ENCODE data around the gene FEZF1. TPM values are rescaled to one million over a fixed set of nuclear protein-coding genes. Genes with fewer than 3 reads are reported as not detected.

The FEZF1 gene
- total and polyA plus RNA-seq, 2 of the 4 experiments (the other 2 are of a cell fraction): not detected

DNA sequence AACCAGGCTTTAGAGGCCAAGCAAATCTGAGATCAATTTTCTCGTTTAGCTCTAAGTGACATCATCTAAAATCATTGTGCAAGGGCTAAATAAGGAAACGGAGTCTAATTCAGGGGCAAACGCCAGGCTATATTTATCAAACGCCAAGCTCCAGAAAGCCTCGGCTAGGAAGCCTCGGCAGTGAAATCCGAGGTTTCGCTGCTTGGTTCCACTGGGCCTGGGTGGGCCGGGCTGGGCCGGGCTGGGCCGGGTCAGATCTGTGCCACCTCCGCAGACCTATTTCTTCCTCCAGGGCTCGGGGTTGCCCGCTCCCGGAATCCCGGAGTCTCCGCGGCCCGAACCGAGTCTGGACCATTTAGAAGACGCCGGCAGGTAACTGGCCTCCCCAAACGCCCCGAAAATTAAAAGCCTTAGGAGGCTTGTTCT, 459 bp upstream of the FEZF1 start:
- CTCF ChIA-PET: no interaction called here

More for the DNA sequence above, 459 bp upstream of the FEZF1 start:
- H2BK15ac ChIP-seq (ENCODE audit: low read depth, low read length): no peak overlapping the region
- dilution Hi-C loops (cut with HindIII; ENCODE audit: low sequenced_read_pairs, unreplicated experiment) (no loop called here), intact Hi-C loops (cut with micrococcal nuclease) (no loop called here), in situ Hi-C loops (cut with MboI; ENCODE audit: low sequenced_read_pairs) (no loop called here)
- TF ChIP-seq MAFK (IDR thresholded peaks at IDR 0.05; ENCODE audit: low read depth, low read length) (no peak), MAZ (IDR thresholded peaks at IDR 0.05; ENCODE audit: borderline replicate concordance, low read depth, low read length) (no peak), CHD1 (IDR thresholded peaks at IDR 0.05; ENCODE audit: low read depth, low read length) (no peak), RAD21 (IDR thresholded peaks at IDR 0.05; ENCODE audit: low read length) (no peak), FOS (IDR thresholded peaks at IDR 0.05; ENCODE audit: low read depth, low read length) (no peak), RFX5 (IDR thresholded peaks at IDR 0.05; ENCODE audit: low read depth, low read length) (no peak), CEBPB (IDR thresholded peaks at IDR 0.05; ENCODE audit: low read depth, low read length) (no peak), NFE2L2 (IDR thresholded peaks at IDR 0.05; ENCODE audit: low read depth, low read length) (no peak), POLR2A (IDR thresholded peaks at IDR 0.05; ENCODE audit: low read depth, low read length) (no peak)
- TF ChIP-seq, protein P1, sequence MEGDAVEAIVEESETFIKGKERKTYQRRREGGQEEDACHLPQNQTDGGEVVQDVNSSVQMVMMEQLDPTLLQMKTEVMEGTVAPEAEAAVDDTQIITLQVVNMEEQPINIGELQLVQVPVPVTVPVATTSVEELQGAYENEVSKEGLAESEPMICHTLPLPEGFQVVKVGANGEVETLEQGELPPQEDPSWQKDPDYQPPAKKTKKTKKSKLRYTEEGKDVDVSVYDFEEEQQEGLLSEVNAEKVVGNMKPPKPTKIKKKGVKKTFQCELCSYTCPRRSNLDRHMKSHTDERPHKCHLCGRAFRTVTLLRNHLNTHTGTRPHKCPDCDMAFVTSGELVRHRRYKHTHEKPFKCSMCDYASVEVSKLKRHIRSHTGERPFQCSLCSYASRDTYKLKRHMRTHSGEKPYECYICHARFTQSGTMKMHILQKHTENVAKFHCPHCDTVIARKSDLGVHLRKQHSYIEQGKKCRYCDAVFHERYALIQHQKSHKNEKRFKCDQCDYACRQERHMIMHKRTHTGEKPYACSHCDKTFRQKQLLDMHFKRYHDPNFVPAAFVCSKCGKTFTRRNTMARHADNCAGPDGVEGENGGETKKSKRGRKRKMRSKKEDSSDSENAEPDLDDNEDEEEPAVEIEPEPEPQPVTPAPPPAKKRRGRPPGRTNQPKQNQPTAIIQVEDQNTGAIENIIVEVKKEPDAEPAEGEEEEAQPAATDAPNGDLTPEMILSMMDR (conservative IDR thresholded peaks at IDR 0.05; ENCODE audit: low read depth, low read length): no peak
- H3K4me2 ChIP-seq (ENCODE audit: low read depth, low read length): no peak overlapping the region
- H3K36me3 ChIP-seq (ENCODE audit: control insufficient read depth, insufficient read depth, low read length): no peaks in the 10 kb centered on the region
- no TSS peak for BruUV-seq (replicated peaks)
- no peak overlapping the region for H2BK120ac ChIP-seq (ENCODE audit: low read depth, low read length)
- H3K18ac ChIP-seq (ENCODE audit: low read depth, low read length): no peak overlapping the region
- H2BK20ac ChIP-seq (ENCODE audit: low read depth, low read length): no peak overlapping the region
- no peak overlapping the region for H4K5ac ChIP-seq (ENCODE audit: low read depth, low read length)
- H3K9me3 ChIP-seq (ENCODE audit: control insufficient read depth, insufficient read depth, low read length): peaks cover 6% of the 10 kb centered on the region
- H3K23ac ChIP-seq (ENCODE audit: low read depth, low read length): no peak overlapping the region
- no peak overlapping the region for H3K27ac ChIP-seq (ENCODE audit: insufficient read depth, low read length)
- no peak overlapping the region for H3K4me3 ChIP-seq (ENCODE audit: insufficient read depth, low read depth, low read length)
- no peak overlapping the region for H2BK5ac ChIP-seq (ENCODE audit: low read depth, low read length, poor library complexity, severe bottlenecking)
- H3K79me1 ChIP-seq (ENCODE audit: low read depth in 1 of 2, low read length in 2 of 2): no peaks in the 10 kb centered on the region
- H2AFZ ChIP-seq (replicated peaks; ENCODE audit: low read length, poor library complexity): no peak overlapping the region
- no peak overlapping the region for H2AK5ac ChIP-seq (ENCODE audit: low read depth, low read length)
- no peak overlapping the region for H3K14ac ChIP-seq (replicated peaks; ENCODE audit: low read depth, low read length)
- H4K91ac ChIP-seq (ENCODE audit: insufficient read depth, low read depth, low read length): no peak overlapping the region
- no peaks in the 10 kb centered on the region for H3K4me1 ChIP-seq (ENCODE audit: control insufficient read depth, insufficient read depth, low read length)
- H3K27me3 ChIP-seq (ENCODE audit: control insufficient read depth, insufficient read depth, low read length): peaks cover 79% of the 10 kb centered on the region
- POLR2A ChIA-PET (ENCODE audit: unreplicated experiment): no interaction called here
- no peak overlapping the region for H4K8ac ChIP-seq (ENCODE audit: low read depth in 2 of 2, low read length in 2 of 2)
- WGBS, 2 experiments (ENCODE audit: extremely low coverage in 2 of 2, insufficient read length in 1 of 2): 0% methylated on average over 1 of the region's 24 CpGs; no CpG with 5 or more reads in 1 of the 2 experiments
- no peak overlapping the region for H3K56ac ChIP-seq (ENCODE audit: extremely low read depth, insufficient read depth, low read length)
- no peak overlapping the region for H3K4ac ChIP-seq (ENCODE audit: low read depth, low read length)
- H2AK9ac ChIP-seq (replicated peaks; ENCODE audit: low read depth, low read length, poor library complexity): no peak overlapping the region
- H3K9me1 ChIP-seq (ENCODE audit: insufficient read depth, low read length): no peaks in the 10 kb centered on the region
- DNase-seq (no peak), ATAC-seq (ENCODE audit: low read depth) (no peak)
- H4K20me1 ChIP-seq (ENCODE audit: insufficient read depth, low read length): no peaks in the 10 kb centered on the region
- no peak overlapping the region for H3K9ac ChIP-seq (ENCODE audit: low read depth, low read length)

Measured in IMR-90 (cell line).